HEK293T (cell line): ENCODE results near the gene FER.
"Not testable (repeated sequence)": the region's sequence is repeated elsewhere in the genome, so short reads cannot be mapped to it uniquely, and the experiment has no call there.

Experiments
- BHLHE40 ChIP-seq: fragments of 450-650 bp; IDR thresholded peaks from 2 replicates; pipeline ENCODE4 v1.6.1; 2016; ENCODE audit warnings: mild to moderate bottlenecking, moderate library complexity, borderline replicate concordance
- FOXK2 ChIP-seq: fragments of 450-650 bp; IDR thresholded peaks from 2 replicates; pipeline ENCODE4 v1.6.1; 2016; ENCODE audit warnings: mild to moderate bottlenecking
- FOXM1 ChIP-seq: fragments of 450-650 bp; IDR thresholded peaks from 2 replicates; pipeline ENCODE4 v1.6.1; 2017; ENCODE audit warnings: mild to moderate bottlenecking, borderline replicate concordance
- HDGF ChIP-seq: fragments of 450-650 bp; IDR thresholded peaks from 2 replicates; pipeline ENCODE4 v1.6.1; 2017; ENCODE audit warnings: antibody characterized with exemption, borderline replicate concordance
- LEF1 ChIP-seq: fragments of 450-650 bp; IDR thresholded peaks from 2 replicates; pipeline ENCODE4 v1.6.1; 2017; ENCODE audit warnings: mild to moderate bottlenecking, borderline replicate concordance
- NFRKB ChIP-seq: fragments of 450-650 bp; IDR thresholded peaks from 2 replicates; pipeline ENCODE4 v1.6.1; 2016; ENCODE audit warnings: mild to moderate bottlenecking, moderate library complexity
- SP1 ChIP-seq: fragments of 450-650 bp; IDR thresholded peaks from 2 replicates; pipeline ENCODE4 v1.6.1; 2017
- SUZ12 ChIP-seq: fragments of 450-650 bp; IDR thresholded peaks from 2 replicates; pipeline ENCODE4 v1.6.1; 2016; ENCODE audit warnings: mild to moderate bottlenecking

DNA sequence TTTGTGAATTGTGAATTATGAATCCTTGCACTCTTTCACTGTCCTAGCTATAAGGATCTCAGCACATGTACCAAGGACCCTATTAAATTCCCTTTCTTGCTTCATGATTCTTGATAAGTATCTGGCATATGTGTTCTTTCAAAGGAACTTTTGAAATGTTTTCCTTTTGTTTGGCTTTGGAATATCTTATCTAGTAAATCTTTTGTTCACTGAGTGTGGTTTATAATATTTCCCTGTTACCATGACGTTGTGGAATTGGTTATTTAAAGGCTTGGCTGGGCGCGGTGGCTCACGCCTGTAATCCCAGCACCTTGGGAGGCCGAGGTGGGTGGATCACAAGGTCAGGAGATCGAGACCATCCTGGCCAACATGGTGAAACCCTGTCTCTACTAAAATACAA, 151.5 kb downstream of the FER start:
- TF ChIP-seq FOXM1, BHLHE40, HDGF, FOXK2, NFRKB, LEF1, SP1, SUZ12: not testable (repeated sequence)
